GM21825 (cell line): ENCODE data around the gene PCDHGA6.
"Not testable (repeated sequence)": the region's sequence is repeated elsewhere in the genome, so short reads cannot be mapped to it uniquely, and the experiment has no call there.

Experiments
- ATAC-seq: cut with Tn5 transposase; IDR thresholded peaks from one replicate; pipeline ENCODE4 v1.9.1; 2021; ENCODE audit warnings: mild to moderate bottlenecking, moderate library complexity; ENCODE audit not compliant: unreplicated experiment

The PCDHGA6 gene

GRCh38 chr5:141373673-141374317, at the start of gene PCDHGA6:
Gene PCDHGA6, plus strand, starts transcription at chr5:141373891. Its CDS starts 193 bp downstream, at chr5:141374084.
- ATAC-seq, result no peak

GRCh38 chr5:141326088-141326854, 47.4 kb upstream of the PCDHGA6 start:
- ATAC-seq, result peak; percentile 91

DNA sequence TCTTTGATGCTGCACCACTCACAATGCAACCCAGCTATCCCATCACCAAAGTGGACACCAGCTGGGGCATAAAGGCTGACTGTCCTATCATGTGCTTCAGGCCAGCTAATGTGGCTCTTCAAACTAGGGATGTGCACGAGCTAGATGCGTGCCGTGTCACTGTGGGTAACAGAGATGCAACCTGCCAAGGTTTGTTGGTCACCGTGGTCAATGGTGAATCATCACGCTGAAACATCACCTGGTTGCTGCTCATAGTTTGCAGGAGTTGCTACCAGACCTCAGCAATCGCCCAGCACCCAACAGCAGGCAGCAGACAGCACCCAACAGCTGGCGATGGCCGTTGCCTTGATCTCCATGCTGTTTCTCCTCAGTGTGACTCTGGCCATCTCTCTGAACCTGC, 45.5 kb upstream of the PCDHGA6 start:
- ATAC-seq, result no peak

- ATAC-seq, result no peak
These were observed 43.2 kb upstream of the PCDHGA6 start, which contains the start of gene PCDHGA1 for GRCh38 chr5:141330299-141331080. Gene PCDHGA1, plus strand, starts transcription at chr5:141330514.

DNA sequence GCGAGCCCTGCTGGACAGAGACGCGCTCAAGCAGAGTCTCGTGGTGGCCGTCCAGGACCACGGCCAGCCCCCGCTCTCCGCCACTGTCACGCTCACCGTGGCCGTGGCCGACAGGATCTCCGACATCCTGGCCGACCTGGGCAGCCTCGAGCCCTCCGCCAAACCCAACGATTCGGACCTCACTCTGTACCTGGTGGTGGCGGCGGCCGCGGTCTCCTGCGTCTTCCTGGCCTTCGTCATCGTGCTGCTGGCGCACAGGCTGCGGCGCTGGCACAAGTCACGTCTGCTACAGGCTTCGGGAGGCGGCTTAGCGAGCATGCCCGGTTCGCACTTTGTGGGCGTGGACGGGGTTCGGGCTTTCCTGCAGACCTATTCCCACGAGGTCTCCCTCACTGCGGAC, 41.1 kb upstream of the PCDHGA6 start:
- not testable (repeated sequence) for ATAC-seq

- no peak for ATAC-seq
These were observed 35.0 kb upstream of the PCDHGA6 start, which contains the start of gene PCDHGA2 for GRCh38 chr5:141338538-141339306. Gene PCDHGA2, plus strand, starts transcription at chr5:141338760.

DNA sequence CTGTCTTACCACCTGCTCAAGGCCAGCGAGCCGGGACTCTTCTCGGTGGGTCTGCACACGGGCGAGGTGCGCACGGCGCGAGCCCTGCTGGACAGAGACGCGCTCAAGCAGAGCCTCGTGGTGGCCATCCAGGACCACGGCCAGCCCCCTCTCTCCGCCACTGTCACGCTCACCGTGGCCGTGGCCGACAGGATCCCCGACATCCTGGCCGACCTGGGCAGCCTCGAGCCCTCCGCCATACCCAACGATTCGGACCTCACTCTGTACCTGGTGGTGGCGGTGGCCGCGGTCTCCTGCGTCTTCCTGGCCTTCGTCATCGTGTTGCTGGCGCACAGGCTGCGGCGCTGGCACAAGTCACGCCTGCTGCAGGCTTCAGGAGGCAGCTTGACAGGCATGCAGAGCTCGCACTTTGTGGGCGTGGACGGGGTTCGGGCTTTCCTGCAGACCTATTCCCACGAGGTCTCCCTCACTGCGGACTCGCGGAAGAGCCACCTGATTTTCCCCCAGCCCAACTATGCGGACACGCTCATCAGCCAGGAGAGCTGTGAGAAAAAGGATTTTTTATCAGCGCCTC, 32.8 kb upstream of the PCDHGA6 start:
- not testable (repeated sequence) for ATAC-seq

DNA sequence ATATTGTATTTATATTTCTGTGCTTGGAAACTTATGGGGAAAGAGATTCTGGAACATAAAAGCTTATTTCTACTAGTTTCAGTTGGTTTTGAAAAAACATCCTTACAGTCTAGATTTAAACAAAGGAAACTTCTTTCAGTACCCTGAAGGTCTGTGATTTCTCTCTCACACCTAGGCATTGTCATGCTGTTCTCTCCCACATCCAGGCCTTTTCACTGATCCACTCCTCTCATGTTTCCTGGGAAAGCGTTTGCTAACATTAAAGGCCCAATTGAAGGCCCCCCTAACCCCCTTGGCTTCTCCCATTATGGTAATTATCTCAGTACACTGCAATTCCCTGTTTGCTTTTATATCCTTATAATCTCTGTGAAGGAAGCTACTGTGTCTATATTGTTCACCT, 30.9 kb upstream of the PCDHGA6 start:
- ATAC-seq, result no peak

GRCh38 chr5:141343242-141343952, 30.3 kb upstream of the PCDHGA6 start, which contains the start of gene PCDHGA3:
Gene PCDHGA3, plus strand, starts transcription at chr5:141343829. Its CDS starts 205 bp downstream, at chr5:141344034.
- ATAC-seq, result no peak

GRCh38 chr5:141343953-141344463, 29.7 kb upstream of the PCDHGA6 start:
- ATAC-seq, result no peak

- ATAC-seq, result no peak
These were observed 28.4 kb upstream of the PCDHGA6 start for GRCh38 chr5:141345327-141345726.

- not testable (repeated sequence) for ATAC-seq
These were observed 27.7 kb upstream of the PCDHGA6 start for GRCh38 chr5:141346017-141346416.

GRCh38 chr5:141349917-141350619, 23.6 kb upstream of the PCDHGA6 start, which contains the start of gene PCDHGB1:
Gene PCDHGB1, plus strand, starts transcription at chr5:141350099. Its CDS starts 162 bp downstream, at chr5:141350261.
- no peak for ATAC-seq

DNA sequence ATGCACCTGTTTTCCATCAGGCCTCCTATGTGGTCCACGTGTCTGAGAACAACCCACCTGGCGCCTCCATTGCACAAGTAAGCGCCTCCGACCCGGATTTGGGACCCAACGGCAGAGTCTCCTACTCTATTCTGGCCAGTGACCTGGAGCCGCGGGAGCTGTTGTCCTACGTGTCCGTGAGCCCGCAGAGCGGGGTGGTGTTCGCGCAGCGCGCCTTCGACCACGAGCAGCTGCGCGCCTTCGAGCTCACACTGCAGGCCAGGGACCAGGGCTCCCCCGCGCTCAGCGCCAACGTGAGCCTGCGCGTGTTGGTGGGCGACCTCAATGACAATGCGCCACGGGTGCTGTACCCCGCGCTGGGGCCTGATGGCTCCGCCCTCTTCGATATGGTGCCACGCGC, 22.1 kb upstream of the PCDHGA6 start:
- ATAC-seq, result no peak

- no peak for ATAC-seq
These were observed 18.7 kb upstream of the PCDHGA6 start, which contains the start of gene PCDHGA4 for GRCh38 chr5:141354900-141355469. Gene PCDHGA4, plus strand, starts transcription at chr5:141355021. Its CDS starts 87 bp downstream, at chr5:141355108.

DNA sequence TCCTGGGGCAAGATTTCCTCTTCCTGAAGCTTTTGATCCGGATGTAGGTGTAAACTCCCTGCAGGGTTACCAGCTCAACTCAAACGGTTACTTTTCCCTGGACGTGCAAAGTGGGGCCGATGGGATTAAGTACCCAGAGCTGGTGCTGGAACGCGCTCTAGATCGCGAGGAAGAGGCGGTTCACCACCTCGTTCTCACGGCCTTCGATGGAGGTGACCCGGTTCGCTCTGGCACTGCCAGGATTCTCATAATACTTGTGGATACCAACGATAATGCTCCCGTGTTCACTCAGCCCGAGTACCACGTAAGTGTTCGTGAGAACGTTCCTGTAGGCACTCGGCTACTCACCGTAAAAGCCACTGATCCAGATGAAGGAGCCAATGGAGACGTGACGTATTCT, 18.1 kb upstream of the PCDHGA6 start:
- ATAC-seq, result no peak

DNA sequence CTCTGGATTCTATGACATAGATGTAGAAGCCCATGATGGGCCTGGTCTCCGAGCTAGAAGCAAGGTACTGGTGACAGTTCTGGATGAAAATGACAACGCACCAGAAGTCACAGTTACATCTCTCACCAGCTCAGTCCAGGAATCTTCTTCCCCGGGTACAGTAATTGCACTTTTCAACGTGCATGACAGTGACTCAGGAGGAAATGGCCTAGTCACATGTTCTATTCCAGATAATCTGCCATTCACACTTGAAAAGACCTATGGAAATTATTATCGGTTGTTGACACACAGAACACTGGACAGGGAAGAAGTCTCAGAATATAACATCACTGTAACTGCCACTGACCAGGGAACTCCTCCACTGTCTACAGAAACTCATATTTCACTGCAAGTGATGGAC, 17.6 kb upstream of the PCDHGA6 start:
- no peak for ATAC-seq

- no peak for ATAC-seq
These were observed 16.7 kb upstream of the PCDHGA6 start for GRCh38 chr5:141356950-141357349.
